KOPT-K1 (cell line): ENCODE results near the gene EHHADH.

ENCODE experiments used
- H3K27ac ChIP-seq: fragments of 200-600 bp; sonication (generic); 2 replicates; pipeline ENCODE4 v1.5.1; 2016; ENCODE audit warnings: antibody characterized with exemption, mild to moderate bottlenecking, low read depth, low read length; ENCODE audit not compliant: poor library complexity, severe bottlenecking
- H3K36me3 ChIP-seq: fragments of 200-600 bp; sonication (generic); 2 replicates; pipeline ENCODE4 v1.5.1; 2017; ENCODE audit warnings: antibody characterized with exemption, mild to moderate bottlenecking, low read length, moderate library complexity; ENCODE audit not compliant: insufficient read depth
- H3K9me3 ChIP-seq: fragments of 200-600 bp; sonication (generic); 2 replicates; pipeline ENCODE4 v1.5.1; 2017; ENCODE audit warnings: antibody characterized with exemption, low read length, mild to moderate bottlenecking; ENCODE audit not compliant: insufficient read depth, poor library complexity, severe bottlenecking

The EHHADH gene

DNA sequence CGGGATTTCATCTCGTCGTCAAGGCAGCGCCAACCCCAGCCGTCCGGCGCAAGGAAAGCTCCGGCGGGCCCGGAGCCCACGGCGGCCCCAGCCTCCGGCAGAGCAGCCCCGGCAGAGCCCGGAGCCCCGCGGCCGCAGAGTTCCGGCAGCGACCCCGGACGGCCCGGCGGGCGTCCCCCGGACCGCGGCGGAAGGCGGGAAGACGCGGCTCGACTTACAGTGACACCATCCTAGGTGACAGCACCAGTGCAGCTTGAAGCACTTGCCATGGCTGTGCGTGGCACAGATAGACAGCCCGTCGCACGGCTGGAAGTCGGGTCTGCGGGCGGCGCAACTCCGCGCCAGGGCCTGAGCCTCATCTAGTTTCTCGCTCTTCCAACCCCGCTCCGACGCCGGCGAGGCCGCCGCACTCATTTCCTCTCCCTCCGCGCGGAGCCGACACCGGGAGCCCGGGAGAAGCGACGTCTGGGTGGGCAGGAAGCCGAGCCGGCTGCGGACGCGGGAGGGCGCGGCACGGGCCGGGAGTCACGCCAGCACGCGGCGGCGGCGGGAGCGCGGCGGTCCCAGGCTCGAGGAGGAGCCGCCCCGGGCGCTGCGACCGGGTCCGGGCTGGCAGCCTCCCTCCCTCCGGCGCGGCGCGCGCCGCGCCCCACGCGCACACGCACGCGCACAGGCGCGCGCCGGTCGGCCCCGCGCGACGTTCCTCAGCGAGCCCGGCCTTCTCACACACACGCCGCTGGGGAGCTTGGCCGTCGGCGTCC lies 101.3 kb downstream of the EHHADH start, which contains the start of gene C3orf70:
TSS of gene C3orf70 (minus strand) at position 651 of the 761 bp plus-strand sequence. CDS start at position 414, 237 bp downstream.
- Histone ChIP-seq H3K9me3 (peaks cover 4% of the 10 kb centered on the region), H3K36me3 (no peaks in the 10 kb centered on the region), H3K27ac (no peak within 1 kb of the TSS)

- H3K27ac ChIP-seq, result no peak overlapping the region
Measured at GRCh38 chr3:185151964-185152409, 101.9 kb downstream of the EHHADH start.

DNA sequence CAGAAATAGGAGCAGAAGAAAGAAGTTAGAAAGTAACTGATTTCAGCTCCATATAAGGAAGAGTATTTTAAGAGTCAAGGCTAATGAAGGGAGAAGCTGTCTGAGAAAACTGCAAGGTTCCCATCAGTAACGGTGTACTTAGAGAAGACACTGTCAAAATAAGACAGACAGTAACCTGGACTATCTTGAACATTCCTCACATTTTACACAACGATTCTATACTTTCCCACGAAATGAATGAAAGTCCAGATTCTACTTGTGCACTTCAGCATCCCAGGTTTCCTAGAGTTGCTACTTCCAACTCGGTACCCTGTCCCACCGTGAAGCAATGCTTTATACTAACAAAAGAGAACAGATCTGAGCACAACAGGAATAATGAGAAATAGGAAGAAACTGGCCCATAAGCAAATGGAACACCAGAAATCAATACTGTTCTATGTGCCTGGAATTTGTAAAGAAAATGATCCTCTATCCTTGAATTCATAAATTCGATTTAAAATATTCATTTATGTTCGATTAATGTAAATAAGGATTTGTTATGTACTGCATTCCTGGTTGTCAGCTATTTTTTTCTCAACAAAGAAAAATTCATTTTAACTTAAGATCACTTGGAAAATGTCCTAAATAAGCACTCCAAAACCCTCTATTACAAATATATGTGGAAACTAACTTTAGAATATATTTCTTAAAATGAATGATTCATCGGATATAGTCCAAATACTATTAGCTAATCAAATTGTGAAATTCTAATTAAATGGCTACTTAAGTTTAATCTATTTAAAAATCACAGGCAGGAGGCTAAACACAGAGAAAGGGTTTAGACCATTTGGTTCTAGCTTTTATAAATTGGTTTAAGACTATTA lies 102.5 kb downstream of the EHHADH start:
- Histone ChIP-seq H3K27ac (no peak overlapping the region), H3K9me3 (peaks cover 4% of the 10 kb centered on the region), H3K36me3 (no peaks in the 10 kb centered on the region)

More at GRCh38 chr3:185151964-185152409, 101.9 kb downstream of the EHHADH start:
- H3K36me3 ChIP-seq, result no peaks in the 10 kb centered on the region
- peaks cover 4% of the 10 kb centered on the region for H3K9me3 ChIP-seq

- Histone ChIP-seq H3K9me3 (peaks cover 4% of the 10 kb centered on the region), H3K36me3 (no peaks in the 10 kb centered on the region), H3K27ac (no peak overlapping the region)
Measured at GRCh38 chr3:185150561-185150960, 103.3 kb downstream of the EHHADH start.

DNA sequence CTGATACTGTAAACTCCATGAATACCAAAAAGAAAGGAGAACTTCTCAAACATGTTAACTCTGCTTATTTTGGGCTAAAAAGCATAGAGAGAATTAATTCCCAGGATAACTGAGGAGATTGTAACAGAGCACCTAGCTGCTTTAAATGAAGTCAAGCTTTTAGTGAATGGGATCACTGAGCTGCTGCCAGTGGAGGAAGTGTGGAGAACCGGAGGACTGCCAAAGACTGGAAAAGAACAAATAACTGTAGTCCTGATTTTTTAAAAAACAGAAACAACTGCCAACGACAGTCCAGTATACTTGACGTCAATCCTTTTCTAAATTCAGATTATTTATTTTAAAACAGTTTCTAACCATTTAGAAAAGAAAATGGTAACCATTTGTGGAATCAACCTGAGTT lies 104.3 kb downstream of the EHHADH start:
- no peaks in the 10 kb centered on the region for H3K36me3 ChIP-seq
- peaks cover 4% of the 10 kb centered on the region for H3K9me3 ChIP-seq
- H3K27ac ChIP-seq, result no peak overlapping the region

DNA sequence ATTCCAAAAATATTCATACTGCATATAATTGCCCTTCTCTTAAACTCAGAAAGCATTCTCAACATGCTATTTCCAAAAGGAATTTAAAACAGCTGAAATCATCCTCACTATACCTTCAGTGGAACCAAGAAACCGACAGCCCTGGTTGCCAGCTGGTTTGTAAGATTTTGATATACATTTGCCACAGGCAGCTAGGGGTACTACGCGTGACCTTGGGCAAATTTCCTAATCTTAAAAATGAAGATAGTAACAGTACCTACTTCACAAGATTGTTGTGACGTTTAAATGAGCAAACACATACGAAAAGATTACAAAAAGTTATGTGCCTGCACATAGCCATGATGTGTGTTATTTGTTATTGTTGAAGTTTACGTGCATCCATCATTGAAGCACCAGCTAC lies 108.3 kb downstream of the EHHADH start:
- no peaks in the 10 kb centered on the region for H3K36me3 ChIP-seq
- H3K9me3 ChIP-seq, result no peaks in the 10 kb centered on the region
- no peak overlapping the region for H3K27ac ChIP-seq

DNA sequence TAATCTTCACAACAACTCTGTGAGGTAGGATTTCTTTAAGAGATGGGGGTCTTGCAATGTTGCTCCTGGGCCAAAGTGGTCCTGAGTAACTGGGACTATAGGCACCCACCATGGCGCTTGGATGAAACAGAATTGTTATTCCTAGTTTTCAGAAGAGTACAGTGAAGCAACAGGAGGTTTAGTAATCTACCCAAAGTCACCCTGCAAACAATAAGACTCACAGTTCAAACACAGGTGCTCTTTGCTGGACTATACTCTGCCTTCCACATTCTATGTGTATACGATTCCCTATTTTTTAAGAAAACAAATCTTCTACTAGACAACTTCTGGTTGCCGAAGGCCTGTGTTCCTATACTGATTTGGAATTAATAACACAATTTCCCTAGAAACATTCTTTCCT lies 109.1 kb downstream of the EHHADH start:
- H3K9me3 ChIP-seq, result no peaks in the 10 kb centered on the region
- H3K36me3 ChIP-seq, result no peaks in the 10 kb centered on the region
- no peak overlapping the region for H3K27ac ChIP-seq
